Mammary epithelial cell (primary cell): ENCODE data around the gene ASPRV1.

ENCODE experiments used
- EZH2 ChIP-seq: IDR thresholded peaks from 2 replicates; pipeline ENCODE4 v1.6.1; 2012; ENCODE audit warnings: low read length, inconsistent platforms, borderline replicate concordance
- TF ChIP-seq, protein P1 (sequence below), 2 donors: IDR thresholded peaks in 1 of 2; conservative IDR thresholded peaks in 1 of 2; 2 replicates each; pipeline ENCODE4 v1.5.1; 2011 to 2012; ENCODE audit warnings: inconsistent platforms in 2 of 2, low read length in 2 of 2, mild to moderate bottlenecking in 2 of 2, control low read depth in 1 of 2, low read depth in 1 of 2; ENCODE audit not compliant: insufficient read depth in 1 of 2; ENCODE audit errors: extremely low read depth in 1 of 2

DNA sequence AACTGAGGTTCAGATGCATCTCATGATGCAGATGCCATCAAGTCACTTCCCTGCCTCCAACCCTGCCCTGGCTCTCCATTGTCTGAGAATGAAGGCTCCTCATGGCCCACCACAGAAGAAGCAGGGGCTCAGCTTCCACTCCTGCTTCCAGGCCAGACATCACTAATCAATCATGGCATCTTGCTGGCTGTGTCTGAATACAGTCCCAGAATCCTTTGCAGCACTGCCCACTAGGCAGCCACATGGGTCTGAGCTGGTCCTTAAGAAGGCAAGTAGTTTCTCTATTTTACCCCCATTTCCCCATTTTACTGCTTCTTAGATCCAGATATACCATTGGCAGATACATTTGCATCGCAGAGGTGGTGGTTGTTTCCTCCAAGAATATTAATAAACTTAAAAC lies 7.3 kb downstream of the ASPRV1 start:
- TF ChIP-seq, protein P1, sequence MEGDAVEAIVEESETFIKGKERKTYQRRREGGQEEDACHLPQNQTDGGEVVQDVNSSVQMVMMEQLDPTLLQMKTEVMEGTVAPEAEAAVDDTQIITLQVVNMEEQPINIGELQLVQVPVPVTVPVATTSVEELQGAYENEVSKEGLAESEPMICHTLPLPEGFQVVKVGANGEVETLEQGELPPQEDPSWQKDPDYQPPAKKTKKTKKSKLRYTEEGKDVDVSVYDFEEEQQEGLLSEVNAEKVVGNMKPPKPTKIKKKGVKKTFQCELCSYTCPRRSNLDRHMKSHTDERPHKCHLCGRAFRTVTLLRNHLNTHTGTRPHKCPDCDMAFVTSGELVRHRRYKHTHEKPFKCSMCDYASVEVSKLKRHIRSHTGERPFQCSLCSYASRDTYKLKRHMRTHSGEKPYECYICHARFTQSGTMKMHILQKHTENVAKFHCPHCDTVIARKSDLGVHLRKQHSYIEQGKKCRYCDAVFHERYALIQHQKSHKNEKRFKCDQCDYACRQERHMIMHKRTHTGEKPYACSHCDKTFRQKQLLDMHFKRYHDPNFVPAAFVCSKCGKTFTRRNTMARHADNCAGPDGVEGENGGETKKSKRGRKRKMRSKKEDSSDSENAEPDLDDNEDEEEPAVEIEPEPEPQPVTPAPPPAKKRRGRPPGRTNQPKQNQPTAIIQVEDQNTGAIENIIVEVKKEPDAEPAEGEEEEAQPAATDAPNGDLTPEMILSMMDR (conservative IDR thresholded peaks at IDR 0.05 in 1 of 2, IDR thresholded peaks at IDR 0.05 in 1 of 2; ENCODE audit: extremely low read depth in 1 of 2, insufficient read depth in 1 of 2, low read depth in 1 of 2, low read length in 2 of 2): no peak
- no peak for TF ChIP-seq EZH2
